Fibroblast of lung (primary cell): ENCODE results near the gene BCAN. TPM values are rescaled to one million over a fixed set of nuclear protein-coding genes. Genes with fewer than 3 reads are reported as not detected.

Experiments
- DNase-seq, 2 donors: peaks; one replicate each; pipeline versions ENCODE4 v3.0.0 to v3.0.0-alpha.2; 2010; ENCODE audit warnings: low read depth in 2 of 2
- H2AFZ ChIP-seq: 2 replicates; pipeline ENCODE4 v1.5.1; 2012; ENCODE audit warnings: low read length, control low read depth, inconsistent platforms
- H3K27ac ChIP-seq: 2 replicates; pipeline ENCODE4 v1.5.1; 2011; ENCODE audit warnings: low read length, control low read depth; ENCODE audit not compliant: insufficient read depth
- H3K27me3 ChIP-seq: 2 replicates; pipeline ENCODE4 v1.5.1; 2011; ENCODE audit warnings: mild to moderate bottlenecking, low read length; ENCODE audit not compliant: control insufficient read depth, insufficient read depth
- H3K36me3 ChIP-seq: 2 replicates; pipeline ENCODE4 v1.5.1; 2011; ENCODE audit warnings: low read length; ENCODE audit not compliant: control insufficient read depth, insufficient read depth
- H3K4me1 ChIP-seq: 2 replicates; pipeline ENCODE4 v1.5.1; 2011; ENCODE audit warnings: low read length; ENCODE audit not compliant: control insufficient read depth, insufficient read depth; ENCODE audit errors: extremely low read depth
- H3K4me2 ChIP-seq: 2 replicates; pipeline ENCODE4 v1.5.1; 2011; ENCODE audit warnings: low read length, control low read depth; ENCODE audit not compliant: insufficient read depth; ENCODE audit errors: extremely low read depth
- H3K4me3 ChIP-seq, 4 experiments: fragments of 200-600 bp in 1 of 4; sonication (generic) in 1 of 4; replicated peaks in 1 of 4; 2 replicates each; pipeline ENCODE4 v1.5.1; 2011 to 2016; ENCODE audit warnings: low read length in 4 of 4, low read depth in 3 of 4, mild to moderate bottlenecking in 3 of 4, control low read depth in 2 of 4, inconsistent platforms in 1 of 4, mixed read lengths in 1 of 4; ENCODE audit not compliant: insufficient read depth in 1 of 4; ENCODE audit errors: control extremely low read depth in 1 of 4
- H3K79me2 ChIP-seq: 2 replicates; pipeline ENCODE4 v1.5.1; 2012; ENCODE audit warnings: mild to moderate bottlenecking, low read length, inconsistent platforms; ENCODE audit not compliant: control insufficient read depth, insufficient read depth
- H3K9ac ChIP-seq: 2 replicates; pipeline ENCODE4 v1.5.1; 2011; ENCODE audit warnings: mild to moderate bottlenecking, low read length, control low read depth; ENCODE audit not compliant: insufficient read depth
- H3K9me3 ChIP-seq: 2 replicates; pipeline ENCODE4 v1.5.1; 2012; ENCODE audit warnings: low read depth, low read length; ENCODE audit not compliant: control insufficient read depth, insufficient read depth
- H4K20me1 ChIP-seq: 2 replicates; pipeline ENCODE4 v1.5.1; 2011; ENCODE audit warnings: low read length; ENCODE audit not compliant: control insufficient read depth, insufficient read depth; ENCODE audit errors: extremely low read depth
- EZH2 ChIP-seq: IDR thresholded peaks from 2 replicates; pipeline ENCODE4 v1.5.1; 2012; ENCODE audit warnings: low read length, control low read depth, mild to moderate bottlenecking; ENCODE audit errors: missing control alignments
- polyA plus RNA-seq, 2 donors: library from polyadenylated mRNA; depleted of rRNA in 1 of 2; stranded (reverse) in 1 of 2; unstranded in 1 of 2; fragments of >200 nt; gene quantifications; 2 replicates each; pipeline ENCODE4 v1.2.1, GENCODE V29; 2011 to 2012; ENCODE audit warnings: missing spikeins in 1 of 2
- total RNA-seq: library from RNA; depleted of rRNA; stranded (reverse); fragments of >200 nt; gene quantifications from 2 replicates; pipeline ENCODE4 v1.2.1, GENCODE V29; 2014
- TF ChIP-seq, protein P1 (sequence below), 2 donors: IDR thresholded peaks in 1 of 2; conservative IDR thresholded peaks in 1 of 2; 1 replicate in 1 of 2; 2 replicates in 1 of 2; pipeline ENCODE4 v1.5.1; 2011 to 2012; ENCODE audit warnings: low read length in 2 of 2, control low read depth in 1 of 2, inconsistent platforms in 1 of 2, low read depth in 1 of 2, mild to moderate bottlenecking in 1 of 2

BCAN gene
- total and polyA plus RNA-seq, 2 donors (not counting 1 experiment from before 2014, with no cell fraction given): 0.03 TPM; not detected in 1

DNA sequence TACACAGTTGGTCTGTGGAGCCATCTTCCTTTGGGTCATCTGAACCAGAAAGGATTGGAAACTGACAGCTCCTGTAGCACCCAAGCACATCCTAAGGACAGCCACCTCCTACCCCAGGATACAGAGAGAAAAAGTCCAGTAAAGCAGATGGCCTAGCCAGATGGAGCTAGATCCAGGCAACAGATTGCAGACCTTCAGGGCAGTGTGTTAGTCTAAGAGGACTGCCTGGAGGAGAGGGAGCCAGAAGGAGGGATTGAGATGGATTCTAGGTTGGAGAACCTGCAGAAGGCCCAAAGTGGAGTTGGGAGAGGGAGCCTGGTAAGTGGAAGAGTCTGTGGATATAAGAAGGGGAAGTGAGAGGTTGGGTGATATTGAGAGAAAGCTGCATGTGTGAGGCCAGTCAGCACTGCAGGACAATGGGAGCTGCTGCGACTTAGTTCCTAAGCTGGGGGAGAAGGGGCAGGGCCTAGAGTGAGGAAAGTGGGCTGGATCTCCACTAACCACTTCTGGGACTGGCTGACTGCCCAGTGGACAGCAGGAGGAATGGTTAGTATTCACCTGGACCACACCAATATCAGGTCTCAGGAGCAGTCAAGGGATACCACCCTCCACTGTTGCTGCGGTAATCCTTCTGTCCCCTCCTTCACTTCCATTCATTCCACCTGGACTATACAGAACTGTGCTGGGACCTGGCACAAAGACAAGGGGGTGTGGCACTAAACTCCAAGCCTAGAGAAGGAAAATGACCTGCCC, 13.4 kb downstream of the BCAN start:
- no peak for DNase-seq
- TF ChIP-seq EZH2: no peak
- TF ChIP-seq, protein P1, sequence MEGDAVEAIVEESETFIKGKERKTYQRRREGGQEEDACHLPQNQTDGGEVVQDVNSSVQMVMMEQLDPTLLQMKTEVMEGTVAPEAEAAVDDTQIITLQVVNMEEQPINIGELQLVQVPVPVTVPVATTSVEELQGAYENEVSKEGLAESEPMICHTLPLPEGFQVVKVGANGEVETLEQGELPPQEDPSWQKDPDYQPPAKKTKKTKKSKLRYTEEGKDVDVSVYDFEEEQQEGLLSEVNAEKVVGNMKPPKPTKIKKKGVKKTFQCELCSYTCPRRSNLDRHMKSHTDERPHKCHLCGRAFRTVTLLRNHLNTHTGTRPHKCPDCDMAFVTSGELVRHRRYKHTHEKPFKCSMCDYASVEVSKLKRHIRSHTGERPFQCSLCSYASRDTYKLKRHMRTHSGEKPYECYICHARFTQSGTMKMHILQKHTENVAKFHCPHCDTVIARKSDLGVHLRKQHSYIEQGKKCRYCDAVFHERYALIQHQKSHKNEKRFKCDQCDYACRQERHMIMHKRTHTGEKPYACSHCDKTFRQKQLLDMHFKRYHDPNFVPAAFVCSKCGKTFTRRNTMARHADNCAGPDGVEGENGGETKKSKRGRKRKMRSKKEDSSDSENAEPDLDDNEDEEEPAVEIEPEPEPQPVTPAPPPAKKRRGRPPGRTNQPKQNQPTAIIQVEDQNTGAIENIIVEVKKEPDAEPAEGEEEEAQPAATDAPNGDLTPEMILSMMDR (conservative IDR thresholded peaks at IDR 0.05 in 1 of 2, IDR thresholded peaks at IDR 0.05 in 1 of 2; ENCODE audit: low read depth in 1 of 2, low read length in 2 of 2): no peak
- Histone ChIP-seq H3K36me3 (no peaks in the 10 kb centered on the region), H3K4me3 (no peak overlapping the region), H3K27ac (no peak overlapping the region), H3K4me2 (no peak overlapping the region), H3K4me1 (peaks cover 7% of the 10 kb centered on the region), H4K20me1 (no peaks in the 10 kb centered on the region), H3K27me3 (peaks cover 30% of the 10 kb centered on the region), H2AFZ (no peak overlapping the region), H3K9ac (no peak overlapping the region), H3K79me2 (no peaks in the 10 kb centered on the region), H3K9me3 (no peaks in the 10 kb centered on the region)

DNA sequence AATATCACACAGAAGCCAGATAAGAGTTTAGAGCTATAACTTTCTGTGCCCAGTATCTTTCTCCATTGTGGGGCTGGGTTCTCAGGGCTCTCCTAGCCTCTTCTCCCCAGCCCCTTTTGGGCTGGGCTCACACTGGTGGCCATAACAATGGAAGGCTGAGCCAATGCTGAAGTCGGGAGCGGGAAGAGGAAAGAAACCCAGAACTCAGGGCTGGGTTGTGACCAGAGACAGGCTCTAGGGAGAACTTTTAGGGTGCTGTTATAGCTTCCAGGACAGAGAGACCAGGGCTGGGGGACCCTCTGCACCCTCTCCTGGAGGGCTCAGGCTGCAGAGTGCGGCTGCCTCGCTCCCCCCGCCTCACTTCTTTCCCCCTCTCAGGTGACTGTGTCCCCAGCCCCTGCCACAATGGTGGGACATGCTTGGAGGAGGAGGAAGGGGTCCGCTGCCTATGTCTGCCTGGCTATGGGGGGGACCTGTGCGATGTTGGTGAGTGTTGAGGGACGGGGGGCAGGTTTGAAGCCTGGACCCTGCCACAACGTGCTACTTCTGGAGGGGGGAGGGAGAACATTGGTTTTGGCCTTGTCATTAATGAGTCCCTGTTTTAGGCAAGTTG, 14.1 kb downstream of the BCAN start:
- H3K27ac ChIP-seq: no peak overlapping the region
- H3K4me3 ChIP-seq: no peak overlapping the region
- H3K4me2 ChIP-seq: no peak overlapping the region
- H2AFZ ChIP-seq: no peak overlapping the region
- no peak for DNase-seq
- H3K9ac ChIP-seq: no peak overlapping the region
- TF ChIP-seq, protein P1 (conservative IDR thresholded peaks at IDR 0.05 in 1 of 2, IDR thresholded peaks at IDR 0.05 in 1 of 2; ENCODE audit: low read depth in 1 of 2, low read length in 2 of 2): no peak
- TF ChIP-seq EZH2: no peak
- H3K9me3 ChIP-seq: no peaks in the 10 kb centered on the region
- H4K20me1 ChIP-seq: no peaks in the 10 kb centered on the region
- peaks cover 14% of the 10 kb centered on the region for H3K4me1 ChIP-seq
- H3K79me2 ChIP-seq: no peaks in the 10 kb centered on the region
- peaks cover 25% of the 10 kb centered on the region for H3K27me3 ChIP-seq
- no peaks in the 10 kb centered on the region for H3K36me3 ChIP-seq

DNA sequence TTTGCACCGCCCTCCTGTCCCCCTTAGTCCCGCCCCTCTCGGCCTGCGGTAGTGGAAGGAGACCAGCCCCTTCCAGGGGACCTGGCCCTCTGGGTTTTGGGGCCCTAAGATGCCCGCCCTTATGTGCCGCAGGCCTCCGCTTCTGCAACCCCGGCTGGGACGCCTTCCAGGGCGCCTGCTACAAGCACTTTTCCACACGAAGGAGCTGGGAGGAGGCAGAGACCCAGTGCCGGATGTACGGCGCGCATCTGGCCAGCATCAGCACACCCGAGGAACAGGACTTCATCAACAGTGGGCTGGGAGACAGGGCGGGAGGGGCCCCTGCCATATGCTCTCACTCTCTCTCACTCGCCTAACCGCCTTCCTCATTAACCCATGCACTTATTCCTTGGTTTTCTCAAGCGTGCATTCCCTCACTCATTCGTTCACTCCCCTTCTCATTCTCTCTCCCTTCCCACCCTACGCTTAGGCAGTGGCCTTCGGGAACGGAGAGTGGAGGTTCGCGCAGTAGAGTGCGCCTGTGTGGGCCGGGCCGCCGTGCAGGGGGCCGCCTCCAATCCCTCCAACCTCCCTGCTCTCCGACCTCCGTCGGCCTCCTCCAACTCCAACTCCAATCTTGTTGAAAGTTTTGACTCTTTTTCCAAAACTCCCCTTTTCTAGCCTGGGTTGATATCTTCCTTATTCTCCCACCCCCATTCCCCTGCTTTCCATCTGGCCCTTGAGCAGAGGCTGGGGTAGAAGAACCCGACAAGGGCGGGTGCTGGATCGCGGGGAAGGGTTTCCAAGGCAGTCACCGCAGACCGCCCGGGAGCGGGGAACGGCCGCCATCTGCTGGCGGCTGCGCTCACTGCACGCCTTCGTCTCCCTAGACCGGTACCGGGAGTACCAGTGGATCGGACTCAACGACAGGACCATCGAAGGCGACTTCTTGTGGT, 15.2 kb downstream of the BCAN start:
- peak overlapping the region; percentile 89 for H3K4me2 ChIP-seq
- no peaks in the 10 kb centered on the region for H3K36me3 ChIP-seq
- no peaks in the 10 kb centered on the region for H3K79me2 ChIP-seq
- no peak overlapping the region for H3K27ac ChIP-seq
- no peaks in the 10 kb centered on the region for H4K20me1 ChIP-seq
- H3K9me3 ChIP-seq: no peaks in the 10 kb centered on the region
- peaks cover 23% of the 10 kb centered on the region for H3K4me1 ChIP-seq
- H3K4me3 ChIP-seq: peak overlapping the region in 3 of 4 experiments; percentile 18 to 47 (median 31)
- TF ChIP-seq, protein P1 (conservative IDR thresholded peaks at IDR 0.05 in 1 of 2, IDR thresholded peaks at IDR 0.05 in 1 of 2; ENCODE audit: low read depth in 1 of 2, low read length in 2 of 2): peak; percentile 89 to 92
- TF ChIP-seq EZH2: peak; percentile 78
- H3K27me3 ChIP-seq: peaks cover 16% of the 10 kb centered on the region
- H3K9ac ChIP-seq: no peak overlapping the region
- H2AFZ ChIP-seq: no peak overlapping the region
- peak; percentile 30 to 58 for DNase-seq
